ENCODE results near the gene MYL3.

GRCh38 chr3:46850468-46850779 lies 12.8 kb downstream of the MYL3 start:
- TF ChIP-seq POLR2A (IDR thresholded peaks at IDR 0.05) (no peak), POLR2AphosphoS5 (IDR thresholded peaks at IDR 0.05) (no peak)
- TF ChIP-seq, protein P1, sequence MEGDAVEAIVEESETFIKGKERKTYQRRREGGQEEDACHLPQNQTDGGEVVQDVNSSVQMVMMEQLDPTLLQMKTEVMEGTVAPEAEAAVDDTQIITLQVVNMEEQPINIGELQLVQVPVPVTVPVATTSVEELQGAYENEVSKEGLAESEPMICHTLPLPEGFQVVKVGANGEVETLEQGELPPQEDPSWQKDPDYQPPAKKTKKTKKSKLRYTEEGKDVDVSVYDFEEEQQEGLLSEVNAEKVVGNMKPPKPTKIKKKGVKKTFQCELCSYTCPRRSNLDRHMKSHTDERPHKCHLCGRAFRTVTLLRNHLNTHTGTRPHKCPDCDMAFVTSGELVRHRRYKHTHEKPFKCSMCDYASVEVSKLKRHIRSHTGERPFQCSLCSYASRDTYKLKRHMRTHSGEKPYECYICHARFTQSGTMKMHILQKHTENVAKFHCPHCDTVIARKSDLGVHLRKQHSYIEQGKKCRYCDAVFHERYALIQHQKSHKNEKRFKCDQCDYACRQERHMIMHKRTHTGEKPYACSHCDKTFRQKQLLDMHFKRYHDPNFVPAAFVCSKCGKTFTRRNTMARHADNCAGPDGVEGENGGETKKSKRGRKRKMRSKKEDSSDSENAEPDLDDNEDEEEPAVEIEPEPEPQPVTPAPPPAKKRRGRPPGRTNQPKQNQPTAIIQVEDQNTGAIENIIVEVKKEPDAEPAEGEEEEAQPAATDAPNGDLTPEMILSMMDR (IDR thresholded peaks at IDR 0.05), result no peak

Data from breast epithelium (tissue), 3 donors.